A549 (cell line): ENCODE measurements around the gene SLC6A7. TPM values are rescaled to one million over a fixed set of nuclear protein-coding genes. Genes with fewer than 3 reads are reported as not detected.

Source experiments
- ATAC-seq, 2 experiments: fragments of 200-7000 bp in 1 of 2; fragments of >200 bp in 1 of 2; cut with Nextera tagmentation in 1 of 2; cut with Tn5 transposase in 1 of 2; 3 replicates each; pipeline versions ENCODE4 v1.8.0 to v1.9.1; 2018 to 2020; ENCODE audit warnings: mild to moderate bottlenecking in 1 of 2, moderate library complexity in 1 of 2
- CTCF ChIA-PET: fragments of 300-600 bp; sonication (Branson Sonifier 250); formaldehyde crosslinking; extraction: SDS; loops from one replicate; lab custom pipeline; 2021; ENCODE audit warnings: antibody characterized with exemption, inconsistent platforms; lab: Yijun Ruan, JAX
- POLR2A ChIA-PET: fragments of 350-600 bp; formaldehyde crosslinking; extraction: SDS; loops from one replicate; lab custom pipeline; 2021; ENCODE audit warnings: antibody characterized with exemption, inconsistent platforms; lab: Yijun Ruan, JAX
- DNase-seq, 2 experiments: peaks; one replicate each; pipeline versions ENCODE4 v3.0.0 to v3.0.0-alpha.2; 2011 to 2016; ENCODE audit warnings: low read depth in 1 of 2, low spot score in 1 of 2
- FAIRE-seq: peaks from 2 replicates; lab custom pipeline; 2011; peaks lifted over from hg19 to GRCh38; lab: Jason Lieb, UNC
- H3K27ac ChIP-seq, 2 experiments: fragments of >200 bp; sonication (Bioruptor Twin); formaldehyde crosslinking; 3 replicates each; pipeline ENCODE4 v1.5.1; 2016 to 2017
- H3K4me1 ChIP-seq: fragments of >200 bp; sonication (Bioruptor Twin); formaldehyde crosslinking; 3 replicates; pipeline ENCODE4 v1.6.1; 2016
- H3K4me2 ChIP-seq: fragments of >200 bp; sonication (Bioruptor Twin); formaldehyde crosslinking; 3 replicates; pipeline ENCODE4 v1.6.1; 2016
- H3K4me3 ChIP-seq: fragments of >200 bp; sonication (Bioruptor Twin); formaldehyde crosslinking; 3 replicates; pipeline ENCODE4 v1.5.1; 2016
- H3K9me3 ChIP-seq: fragments of >200 bp; sonication (Bioruptor Twin); formaldehyde crosslinking; 3 replicates; pipeline ENCODE4 v1.6.1; 2016
- BHLHE40 ChIP-seq: IDR thresholded peaks from 2 replicates; pipeline ENCODE4 v1.6.1; 2012; ENCODE audit warnings: low read depth, low read length, inconsistent platforms
- CHD2 ChIP-seq: fragments of 150-350 bp; IDR thresholded peaks from 2 replicates; pipeline ENCODE4 v1.6.1; 2014; ENCODE audit warnings: low read length; ENCODE audit not compliant: partially characterized antibody
- CHD4 ChIP-seq: fragments of 200-600 bp; sonication (generic); IDR thresholded peaks from 2 replicates; pipeline ENCODE4 v1.6.1; 2016; ENCODE audit warnings: antibody characterized with exemption, mild to moderate bottlenecking, borderline replicate concordance
- EP300 ChIP-seq, 2 experiments: fragments of >200 bp; sonication (Bioruptor Twin); formaldehyde crosslinking; IDR thresholded peaks; 2 replicates in 1 of 2; 3 replicates in 1 of 2; pipeline ENCODE4 v1.6.1; 2016 to 2017
- FOSB ChIP-seq: fragments of 250-450 bp; sonication (Bioruptor Pico); IDR thresholded peaks from 2 replicates; pipeline ENCODE4 v1.5.0; 2020; ENCODE audit warnings: mild to moderate bottlenecking, moderate library complexity
- FOXS1 ChIP-seq: fragments of 250-450 bp; sonication (Bioruptor Pico); IDR thresholded peaks from 2 replicates; pipeline ENCODE4 v1.5.0; 2020; ENCODE audit warnings: mild to moderate bottlenecking, moderate library complexity
- HDAC2 ChIP-seq: fragments of 200-600 bp; sonication (generic); IDR thresholded peaks from 2 replicates; pipeline ENCODE4 v1.6.1; 2016
- HEYL ChIP-seq: fragments of 250-450 bp; sonication (Bioruptor Pico); IDR thresholded peaks from 2 replicates; pipeline ENCODE4 v1.8.0; 2021; ENCODE audit warnings: mild to moderate bottlenecking, moderate library complexity
- HMGXB4 ChIP-seq: fragments of 250-450 bp; sonication (Bioruptor Pico); IDR thresholded peaks from 2 replicates; pipeline ENCODE4 v1.5.0; 2021; ENCODE audit warnings: mild to moderate bottlenecking, moderate library complexity, borderline replicate concordance
- HOXB13 ChIP-seq: fragments of 250-450 bp; sonication (Bioruptor Pico); IDR thresholded peaks from 2 replicates; pipeline ENCODE4 v1.5.0; 2020; ENCODE audit warnings: low read depth, mild to moderate bottlenecking, moderate library complexity
- JUN ChIP-seq, 2 experiments: fragments of >200 bp; sonication (Bioruptor Twin); formaldehyde crosslinking; IDR thresholded peaks; 2 replicates in 1 of 2; 3 replicates in 1 of 2; pipeline ENCODE4 v1.6.1; 2016 to 2017
- JUNB ChIP-seq: fragments of >200 bp; sonication (Bioruptor Twin); formaldehyde crosslinking; IDR thresholded peaks from 2 replicates; pipeline ENCODE4 v1.6.1; 2016
- KDM1A ChIP-seq: fragments of 200-600 bp; sonication (generic); IDR thresholded peaks from 2 replicates; pipeline ENCODE4 v1.6.1; 2016; ENCODE audit warnings: low read depth, mild to moderate bottlenecking
- MYC ChIP-seq: IDR thresholded peaks from 2 replicates; pipeline ENCODE4 v1.6.1; 2012; ENCODE audit warnings: mild to moderate bottlenecking, inconsistent platforms, low read length, improper control_type of control experiment, borderline replicate concordance
- NR3C1 ChIP-seq: fragments of >200 bp; sonication (Bioruptor Twin); formaldehyde crosslinking; IDR thresholded peaks from 3 replicates; pipeline ENCODE4 v1.6.1; 2017
- PBX3 ChIP-seq: IDR thresholded peaks from 2 replicates; pipeline ENCODE4 v1.6.1; 2012
- PHF8 ChIP-seq: fragments of 200-600 bp; sonication (generic); IDR thresholded peaks from 2 replicates; pipeline ENCODE4 v1.6.1; 2016; ENCODE audit warnings: low read depth, mild to moderate bottlenecking, antibody characterized with exemption, moderate library complexity, borderline replicate concordance
- RFX5 ChIP-seq: fragments of 450-650 bp; IDR thresholded peaks from 2 replicates; pipeline ENCODE4 v1.7.1; 2014; ENCODE audit warnings: antibody characterized with exemption, mild to moderate bottlenecking, moderate library complexity
- RNF2 ChIP-seq: fragments of 200-600 bp; sonication (generic); IDR thresholded peaks from 2 replicates; pipeline ENCODE4 v1.6.1; 2016; ENCODE audit warnings: low read depth, mild to moderate bottlenecking, antibody characterized with exemption, moderate library complexity, borderline replicate concordance
- SREBF2 ChIP-seq: fragments of 450-650 bp; IDR thresholded peaks from 2 replicates; pipeline ENCODE4 v1.6.1; 2014; ENCODE audit warnings: mild to moderate bottlenecking, moderate library complexity
- TP53 ChIP-seq: fragments of 250-450 bp; sonication (Bioruptor Pico); IDR thresholded peaks from 2 replicates; pipeline ENCODE4 v1.5.0; 2021; ENCODE audit warnings: mild to moderate bottlenecking, moderate library complexity
- USF2 ChIP-seq: fragments of 450-650 bp; IDR thresholded peaks from 2 replicates; pipeline ENCODE4 v1.6.1; 2014; ENCODE audit warnings: antibody characterized with exemption
- WGBS: methylation state at CpG from one replicate; pipeline ENCODE4 v1.1.6; 2017; ENCODE audit errors: missing lambda C conversion rate; 5-methylcytosine and 5-hydroxymethylcytosine counted together
- polyA plus RNA-seq, 4 experiments: library from polyadenylated mRNA; depleted of rRNA in 3 of 4; stranded (reverse); fragments of >200 nt; fragmentation: RNase III in 1 of 4; extraction: RNeasy Plus Mini Kit Qiagen cat#74134 plus additional on column Dnase treatment in 1 of 4; gene quantifications; 2 replicates in 3 of 4; 3 replicates in 1 of 4; pipeline ENCODE4 v1.2.3, GENCODE V29; 2011 to 2017
- TF ChIP-seq, protein P1 (sequence below): fragments of 200-600 bp; sonication (generic); IDR thresholded peaks from 2 replicates; pipeline ENCODE4 v1.6.1; 2016; ENCODE audit warnings: antibody characterized with exemption, mild to moderate bottlenecking, moderate library complexity

The SLC6A7 gene
- polyA plus RNA-seq, 2 of the 4 experiments (the other 2 are of a cell fraction), result not detected

DNA sequence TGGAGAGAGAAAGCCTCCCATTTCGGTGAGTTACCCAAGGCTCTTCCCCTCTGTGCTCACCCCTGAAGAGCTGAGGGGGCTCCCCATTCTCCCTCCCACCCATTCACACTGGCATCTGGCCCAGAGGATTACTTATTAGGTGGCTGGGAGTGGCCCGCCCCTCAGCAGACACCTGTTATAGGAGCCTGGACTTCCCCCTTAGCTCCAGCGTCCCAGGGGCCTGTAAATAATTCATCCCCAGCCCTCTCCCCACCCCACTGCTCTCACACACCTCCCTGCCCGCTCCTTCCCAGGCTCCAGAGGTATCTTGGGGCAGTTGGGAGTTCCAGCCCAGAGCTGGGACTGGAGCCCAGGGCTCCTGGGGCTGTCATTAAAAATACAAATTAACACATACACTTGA, 11.6 kb upstream of the SLC6A7 start:
- TF ChIP-seq KDM1A, result no peak
- no peak for TF ChIP-seq RFX5
- TF ChIP-seq MYC, result no peak
- TF ChIP-seq HOXB13 (CRISPR knock-in tag), result no peak
- no peak for TF ChIP-seq HMGXB4
- no peak for TF ChIP-seq PBX3
- TF ChIP-seq TP53 (CRISPR knock-in tag), result no peak
- TF ChIP-seq RNF2, result no peak
- TF ChIP-seq USF2, result no peak
- no peak for TF ChIP-seq CHD4
- TF ChIP-seq SREBF2, result no peak
- no peak for TF ChIP-seq EP300 (IDR thresholded peaks at IDR 0.05)
- TF ChIP-seq, protein P1, sequence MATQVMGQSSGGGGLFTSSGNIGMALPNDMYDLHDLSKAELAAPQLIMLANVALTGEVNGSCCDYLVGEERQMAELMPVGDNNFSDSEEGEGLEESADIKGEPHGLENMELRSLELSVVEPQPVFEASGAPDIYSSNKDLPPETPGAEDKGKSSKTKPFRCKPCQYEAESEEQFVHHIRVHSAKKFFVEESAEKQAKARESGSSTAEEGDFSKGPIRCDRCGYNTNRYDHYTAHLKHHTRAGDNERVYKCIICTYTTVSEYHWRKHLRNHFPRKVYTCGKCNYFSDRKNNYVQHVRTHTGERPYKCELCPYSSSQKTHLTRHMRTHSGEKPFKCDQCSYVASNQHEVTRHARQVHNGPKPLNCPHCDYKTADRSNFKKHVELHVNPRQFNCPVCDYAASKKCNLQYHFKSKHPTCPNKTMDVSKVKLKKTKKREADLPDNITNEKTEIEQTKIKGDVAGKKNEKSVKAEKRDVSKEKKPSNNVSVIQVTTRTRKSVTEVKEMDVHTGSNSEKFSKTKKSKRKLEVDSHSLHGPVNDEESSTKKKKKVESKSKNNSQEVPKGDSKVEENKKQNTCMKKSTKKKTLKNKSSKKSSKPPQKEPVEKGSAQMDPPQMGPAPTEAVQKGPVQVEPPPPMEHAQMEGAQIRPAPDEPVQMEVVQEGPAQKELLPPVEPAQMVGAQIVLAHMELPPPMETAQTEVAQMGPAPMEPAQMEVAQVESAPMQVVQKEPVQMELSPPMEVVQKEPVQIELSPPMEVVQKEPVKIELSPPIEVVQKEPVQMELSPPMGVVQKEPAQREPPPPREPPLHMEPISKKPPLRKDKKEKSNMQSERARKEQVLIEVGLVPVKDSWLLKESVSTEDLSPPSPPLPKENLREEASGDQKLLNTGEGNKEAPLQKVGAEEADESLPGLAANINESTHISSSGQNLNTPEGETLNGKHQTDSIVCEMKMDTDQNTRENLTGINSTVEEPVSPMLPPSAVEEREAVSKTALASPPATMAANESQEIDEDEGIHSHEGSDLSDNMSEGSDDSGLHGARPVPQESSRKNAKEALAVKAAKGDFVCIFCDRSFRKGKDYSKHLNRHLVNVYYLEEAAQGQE, result no peak
- no peak for TF ChIP-seq PHF8
- TF ChIP-seq JUN (IDR thresholded peaks at IDR 0.05), result no peak
- no peak for TF ChIP-seq BHLHE40
- no peak for TF ChIP-seq FOSB (CRISPR knock-in tag)
- TF ChIP-seq JUNB, result no peak
- TF ChIP-seq, all 56 proteins: peak for 0
- H3K4me2 ChIP-seq, result no peak overlapping the region
- CTCF ChIA-PET, result interaction anchor here (0.7 to 2.4 kb wide), 10 partner anchors 9 to 172 kb away, joined by 3 to 10 read pairs (median 4); no protein-coding TSS in a partner anchor
- H3K4me3 ChIP-seq, result no peak overlapping the region
- DNase-seq (no peak), ATAC-seq (no peak), FAIRE-seq (no peak)
- no peaks in the 10 kb centered on the region for H3K4me1 ChIP-seq
- H3K9me3 ChIP-seq, result no peaks in the 10 kb centered on the region
- POLR2A ChIA-PET, result no interaction called here
- no peak overlapping the region for H3K27ac ChIP-seq
- WGBS, result 47% methylated on average over 3 of the region's 4 CpGs

DNA sequence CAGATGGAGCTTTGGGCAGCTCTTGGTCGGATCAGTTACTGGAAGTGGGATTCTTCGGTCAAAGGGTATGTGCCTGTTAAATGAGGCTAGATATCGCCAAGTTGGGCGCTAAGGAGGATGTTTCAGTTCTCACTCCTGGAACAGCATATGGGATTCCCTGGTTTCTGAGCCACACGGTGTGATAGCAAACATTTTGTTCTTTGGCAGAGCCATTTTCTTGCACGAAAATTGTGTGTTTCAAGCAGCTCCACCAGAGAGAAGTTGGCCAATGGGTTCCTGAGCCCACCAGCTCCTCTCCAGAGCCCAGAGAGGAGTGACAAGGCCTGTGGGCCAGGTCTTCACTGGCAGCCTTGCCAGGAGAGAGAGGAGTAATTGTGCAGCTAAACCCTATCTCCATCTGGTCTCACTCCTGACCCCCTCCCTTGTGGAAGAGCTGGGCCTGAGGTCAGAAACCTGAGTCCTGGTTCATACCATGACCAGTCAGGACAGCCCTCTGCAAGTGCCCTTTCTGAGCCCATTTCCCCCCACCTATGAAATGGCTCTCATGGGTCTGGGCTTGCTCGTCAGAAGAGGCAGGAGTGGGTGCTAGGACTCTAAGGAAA, 10.7 kb upstream of the SLC6A7 start:
- ChIA-PET POLR2A (no interaction called here), CTCF (interaction anchor here (1.0 to 3.4 kb wide), 8 partner anchors 9 to 71 kb away, joined by 3 to 11 read pairs (median 4); no protein-coding TSS in a partner anchor)
- H3K9me3 ChIP-seq, result no peaks in the 10 kb centered on the region
- no peak for DNase-seq
- TF ChIP-seq FOXS1 (CRISPR knock-in tag) (no peak), NR3C1 (no peak), CHD2 (no peak), HDAC2 (no peak), HEYL (CRISPR knock-in tag) (no peak)
- WGBS, result 70% methylated on average over 7 of the region's 7 CpGs
- H3K27ac ChIP-seq, result no peak overlapping the region
- no peaks in the 10 kb centered on the region for H3K4me1 ChIP-seq
- no peak for ATAC-seq
- no peak overlapping the region for H3K4me2 ChIP-seq
- H3K4me3 ChIP-seq, result no peak overlapping the region
- no peak for FAIRE-seq
